Kidney epithelial cell (primary cell): ENCODE results near the gene ZBTB46. TPM values are rescaled to one million over a fixed set of nuclear protein-coding genes. Genes with fewer than 3 reads are reported as not detected.

Experiments
- DNase-seq: peaks from one replicate; pipeline ENCODE4 v3.0.0-alpha.2; 2010; ENCODE audit warnings: low read depth
- H3K27me3 ChIP-seq: 2 replicates; pipeline ENCODE4 v1.6.0; 2011; ENCODE audit warnings: low read length; ENCODE audit not compliant: control insufficient read depth, insufficient read depth
- H3K36me3 ChIP-seq: 2 replicates; pipeline ENCODE4 v1.5.1; 2011; ENCODE audit warnings: low read length; ENCODE audit not compliant: control insufficient read depth, insufficient read depth
- H3K4me3 ChIP-seq: 2 replicates; pipeline ENCODE4 v1.5.1; 2011; ENCODE audit warnings: low read depth, mild to moderate bottlenecking, control low read depth, low read length
- total RNA-seq: library from RNA; depleted of rRNA; stranded (reverse); fragments of >200 nt; gene quantifications from 2 replicates; pipeline ENCODE4 v1.2.3, GENCODE V29; 2015
- TF ChIP-seq, protein P1 (sequence below): IDR thresholded peaks from 2 replicates; pipeline ENCODE4 v1.5.1; 2011; ENCODE audit warnings: mild to moderate bottlenecking, moderate library complexity, low read length, control low read depth, inconsistent platforms; ENCODE audit not compliant: insufficient read depth, poor library complexity, severe bottlenecking

ZBTB46 gene
- total RNA-seq, 1 donor from 2014 or later = 7.8 TPM

DNA sequence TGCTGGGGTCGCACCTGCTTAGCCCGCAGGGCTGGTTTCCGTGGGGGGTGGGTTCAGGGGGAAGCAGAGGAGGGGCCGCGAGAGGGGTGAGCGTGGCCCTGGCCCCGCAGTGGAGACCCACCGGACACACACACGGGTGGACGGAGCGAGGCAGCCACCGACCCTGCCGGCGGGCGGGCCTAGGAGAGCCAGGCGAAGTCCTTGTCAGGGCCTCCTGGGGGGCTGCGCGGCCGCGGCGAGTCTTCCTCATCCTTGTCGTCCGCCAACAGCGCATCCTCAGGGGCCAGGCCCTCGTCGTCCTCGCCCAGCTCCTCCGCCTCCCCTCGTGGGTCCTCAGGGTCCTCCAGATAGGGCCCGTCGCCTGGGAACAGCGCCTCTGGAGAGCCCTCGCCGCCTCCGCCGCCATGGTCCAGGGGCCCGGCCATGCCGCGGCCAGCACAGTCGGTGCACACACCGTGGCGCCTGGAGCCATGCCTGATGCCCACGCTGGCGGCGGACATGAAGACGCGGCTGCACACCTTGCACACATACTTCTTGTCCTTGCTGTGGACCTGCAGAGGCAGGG, 84.2 kb downstream of the ZBTB46 start:
- DNase-seq = no peak
- H3K36me3 ChIP-seq = peaks cover 2% of the 10 kb centered on the region
- H3K4me3 ChIP-seq = no peak overlapping the region
- TF ChIP-seq, protein P1, sequence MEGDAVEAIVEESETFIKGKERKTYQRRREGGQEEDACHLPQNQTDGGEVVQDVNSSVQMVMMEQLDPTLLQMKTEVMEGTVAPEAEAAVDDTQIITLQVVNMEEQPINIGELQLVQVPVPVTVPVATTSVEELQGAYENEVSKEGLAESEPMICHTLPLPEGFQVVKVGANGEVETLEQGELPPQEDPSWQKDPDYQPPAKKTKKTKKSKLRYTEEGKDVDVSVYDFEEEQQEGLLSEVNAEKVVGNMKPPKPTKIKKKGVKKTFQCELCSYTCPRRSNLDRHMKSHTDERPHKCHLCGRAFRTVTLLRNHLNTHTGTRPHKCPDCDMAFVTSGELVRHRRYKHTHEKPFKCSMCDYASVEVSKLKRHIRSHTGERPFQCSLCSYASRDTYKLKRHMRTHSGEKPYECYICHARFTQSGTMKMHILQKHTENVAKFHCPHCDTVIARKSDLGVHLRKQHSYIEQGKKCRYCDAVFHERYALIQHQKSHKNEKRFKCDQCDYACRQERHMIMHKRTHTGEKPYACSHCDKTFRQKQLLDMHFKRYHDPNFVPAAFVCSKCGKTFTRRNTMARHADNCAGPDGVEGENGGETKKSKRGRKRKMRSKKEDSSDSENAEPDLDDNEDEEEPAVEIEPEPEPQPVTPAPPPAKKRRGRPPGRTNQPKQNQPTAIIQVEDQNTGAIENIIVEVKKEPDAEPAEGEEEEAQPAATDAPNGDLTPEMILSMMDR = no peak
- H3K27me3 ChIP-seq = no peaks in the 10 kb centered on the region

DNA sequence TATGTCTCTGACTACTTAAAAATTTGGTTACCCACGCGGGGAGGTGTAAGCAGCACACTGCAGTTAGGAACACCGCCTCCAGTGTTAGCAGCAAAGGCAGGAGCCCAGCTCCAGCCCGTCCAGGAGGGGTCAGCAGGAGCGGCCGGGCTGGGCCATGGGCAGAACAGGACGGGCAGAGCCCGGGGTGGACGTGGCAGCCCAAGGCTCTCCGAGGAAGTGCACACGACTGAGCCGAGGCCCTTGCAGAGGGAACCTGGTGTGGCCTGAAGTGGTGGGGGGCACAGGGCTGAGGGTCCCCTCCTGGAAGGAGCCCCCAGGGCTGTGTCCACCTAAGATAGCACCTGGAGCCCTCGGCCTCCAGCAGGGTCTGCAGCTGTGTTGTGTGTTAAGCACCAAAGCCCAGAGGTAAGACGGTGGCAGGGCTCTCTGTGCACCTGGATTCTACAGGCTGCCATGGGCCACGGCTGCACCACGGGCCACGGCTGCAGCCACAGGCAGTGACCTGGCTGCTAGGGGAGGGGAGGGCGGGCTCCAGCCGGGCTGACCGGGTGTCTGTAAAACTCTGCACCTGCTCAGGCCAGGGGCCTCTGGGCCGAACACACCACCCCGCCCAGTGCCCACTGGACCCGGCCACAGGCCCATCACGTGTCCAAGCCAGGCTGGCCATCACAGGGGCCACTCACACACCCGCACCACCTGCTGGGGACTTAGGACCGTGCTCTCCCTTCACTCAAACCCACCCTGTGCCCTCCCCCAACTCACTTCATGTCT, 84.9 kb downstream of the ZBTB46 start:
- TF ChIP-seq, protein P1 = no peak
- H3K4me3 ChIP-seq = no peak overlapping the region
- no peak for DNase-seq
- H3K27me3 ChIP-seq = no peaks in the 10 kb centered on the region
- peaks cover 2% of the 10 kb centered on the region for H3K36me3 ChIP-seq

DNA sequence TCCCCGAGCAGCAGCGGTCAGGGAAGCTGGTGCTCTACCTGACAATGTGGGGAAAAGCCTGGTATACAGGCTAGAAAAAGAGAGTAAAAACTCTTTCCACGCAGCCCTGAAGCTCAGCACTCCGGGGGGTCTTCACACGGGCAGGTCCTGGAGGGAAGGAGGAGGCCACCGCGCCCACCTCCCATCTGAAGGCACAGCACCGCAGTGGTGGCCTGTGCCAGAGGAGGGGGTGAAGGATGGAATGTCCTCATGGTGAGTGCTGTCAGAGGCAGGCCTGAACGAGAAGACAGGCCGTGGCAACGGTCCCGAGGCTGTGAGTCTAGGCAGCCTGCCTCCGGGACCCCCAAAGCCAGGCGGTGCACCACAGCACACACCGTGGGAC, 85.6 kb downstream of the ZBTB46 start:
- DNase-seq = no peak
- H3K36me3 ChIP-seq = peaks cover 2% of the 10 kb centered on the region
- H3K4me3 ChIP-seq = no peak overlapping the region
- TF ChIP-seq, protein P1 = no peak
- H3K27me3 ChIP-seq = no peaks in the 10 kb centered on the region

DNA sequence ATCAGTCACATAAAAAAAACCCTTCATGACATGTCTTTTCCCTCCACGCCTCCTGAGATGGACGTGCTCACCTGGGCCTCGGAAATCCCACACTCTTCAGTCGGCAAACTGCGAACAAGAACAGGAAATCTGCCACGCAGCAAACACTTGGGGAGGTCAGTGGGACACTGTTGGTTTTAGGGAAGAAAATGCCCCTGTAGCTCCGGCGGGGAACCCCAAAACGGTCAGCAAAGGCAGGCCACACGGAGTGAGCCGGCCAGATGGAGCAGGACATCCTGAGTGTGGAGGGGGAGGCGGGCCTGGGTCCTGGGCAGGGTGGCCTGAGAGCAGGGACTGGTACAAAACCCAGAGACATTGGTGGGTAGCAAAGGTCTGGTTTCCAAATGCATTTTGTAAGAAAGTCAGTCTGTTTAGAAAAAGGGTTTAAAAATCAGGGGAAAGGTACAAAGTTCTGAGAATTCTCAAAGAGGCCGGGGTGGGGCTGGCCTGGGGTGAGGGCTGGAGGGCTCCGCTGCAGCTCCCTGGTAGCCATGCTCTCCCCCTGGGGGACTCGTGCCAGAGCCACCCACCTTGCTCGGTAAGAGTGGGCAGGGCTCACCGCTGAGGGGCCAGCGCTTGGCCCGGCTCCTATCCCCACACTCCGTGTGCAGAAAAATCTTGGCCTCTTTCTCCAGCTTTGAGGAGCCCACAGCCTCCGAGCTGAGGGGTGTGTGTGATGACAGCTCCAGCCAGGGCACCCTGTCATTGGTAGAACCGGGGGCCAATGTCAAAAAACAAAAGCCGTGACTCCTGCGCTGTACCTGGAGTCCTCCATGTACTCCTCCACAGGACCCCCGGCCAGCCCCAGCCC, 86.3 kb downstream of the ZBTB46 start:
- TF ChIP-seq, protein P1 = no peak
- no peaks in the 10 kb centered on the region for H3K27me3 ChIP-seq

DNA sequence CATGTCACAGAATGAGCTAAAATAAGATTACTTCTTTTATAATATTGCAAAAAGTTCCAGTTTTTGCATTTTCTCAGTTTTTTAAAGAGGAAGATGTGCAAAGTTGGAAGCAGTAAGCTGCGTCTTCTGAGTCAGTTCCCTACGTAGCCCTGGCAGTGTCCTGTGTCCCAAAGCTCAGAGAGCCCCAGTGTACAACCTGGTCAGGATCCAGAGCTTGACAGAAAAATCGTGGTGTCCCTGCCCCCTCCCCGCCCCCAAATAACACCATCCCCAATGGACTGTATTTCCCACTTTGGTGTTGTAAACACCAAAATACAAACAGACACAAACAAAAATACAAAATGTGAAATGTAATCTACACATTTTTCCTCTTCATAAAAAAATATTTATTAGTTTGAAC, 86.9 kb downstream of the ZBTB46 start:
- DNase-seq = no peak
- TF ChIP-seq, protein P1 = no peak
- Histone ChIP-seq H3K27me3 (no peaks in the 10 kb centered on the region), H3K36me3 (peaks cover 2% of the 10 kb centered on the region), H3K4me3 (no peak overlapping the region)

More for the DNA sequence above, 86.3 kb downstream of the ZBTB46 start:
- H3K4me3 ChIP-seq = no peak overlapping the region
- no peak for DNase-seq
- H3K36me3 ChIP-seq = peaks cover 2% of the 10 kb centered on the region
